HG03354 (cell line): ENCODE data around the gene WWOX.

Experiments used
- ATAC-seq: cut with Tn5 transposase; IDR thresholded peaks from one replicate; pipeline ENCODE4 v1.9.1; 2021; ENCODE audit warnings: mild to moderate bottlenecking; ENCODE audit not compliant: unreplicated experiment, poor library complexity, severe bottlenecking

Gene WWOX

GRCh38 chr16:78184238-78185183 is 85.1 kb downstream of the WWOX start:
- ATAC-seq = no peak

- ATAC-seq = no peak
These were observed 89.7 kb downstream of the WWOX start for GRCh38 chr16:78189121-78189520.

- no peak for ATAC-seq
These were observed 93.5 kb downstream of the WWOX start for GRCh38 chr16:78192734-78193488.

- no peak for ATAC-seq
These were observed 95.5 kb downstream of the WWOX start for GRCh38 chr16:78194948-78195347.

- no peak for ATAC-seq
These were observed 96.3 kb downstream of the WWOX start for GRCh38 chr16:78195797-78196196.

GRCh38 chr16:78196502-78196901 is 97.0 kb downstream of the WWOX start:
- no peak for ATAC-seq

GRCh38 chr16:78198288-78198687 is 98.8 kb downstream of the WWOX start:
- no peak for ATAC-seq

- no peak for ATAC-seq
These were observed 100.0 kb downstream of the WWOX start for GRCh38 chr16:78199325-78200022.

GRCh38 chr16:78200023-78200389 is 100.6 kb downstream of the WWOX start:
- ATAC-seq = no peak

GRCh38 chr16:78200623-78201096 is 101.2 kb downstream of the WWOX start:
- ATAC-seq = no peak

- ATAC-seq = no peak
These were observed 106.1 kb downstream of the WWOX start for GRCh38 chr16:78205506-78205905.

GRCh38 chr16:78206623-78207223 is 107.3 kb downstream of the WWOX start:
- no peak for ATAC-seq

- no peak for ATAC-seq
These were observed 110.7 kb downstream of the WWOX start for GRCh38 chr16:78209951-78210661.

GRCh38 chr16:78211020-78211599 is 111.7 kb downstream of the WWOX start:
- ATAC-seq = no peak

- no peak for ATAC-seq
These were observed 112.5 kb downstream of the WWOX start for GRCh38 chr16:78211946-78212345.

- ATAC-seq = no peak
These were observed 113.2 kb downstream of the WWOX start for GRCh38 chr16:78212674-78213073.

- ATAC-seq = no peak
These were observed 114.3 kb downstream of the WWOX start for GRCh38 chr16:78213751-78214150.

- no peak for ATAC-seq
These were observed 115.8 kb downstream of the WWOX start for GRCh38 chr16:78215222-78215621.
